Type B pancreatic cell (in vitro differentiated cells): ENCODE results near the gene CCNT1. TPM values are rescaled to one million over a fixed set of nuclear protein-coding genes. Genes with fewer than 3 reads are reported as not detected.
"Not testable (repeated sequence)": the region's sequence is repeated elsewhere in the genome, so short reads cannot be mapped to it uniquely, and the experiment has no call there.

Source experiments
- DNase-seq: peaks from one replicate; pipeline ENCODE4 v3.0.0; 2021; ENCODE audit warnings: mixed read lengths; ENCODE audit not compliant: unreplicated experiment; ENCODE audit errors: extremely low spot score
- H3K27ac Mint-ChIP-seq: 2 replicates; pipeline ENCODE4 v1.8.0; 2021; ENCODE audit warnings: mild to moderate bottlenecking, mixed read lengths
- H3K27me3 Mint-ChIP-seq: 2 replicates; pipeline ENCODE4 v1.8.0; 2021; ENCODE audit warnings: mixed read lengths
- H3K36me3 Mint-ChIP-seq: 2 replicates; pipeline ENCODE4 v1.8.0; 2021; ENCODE audit warnings: mixed read lengths
- H3K4me1 Mint-ChIP-seq: one replicate; pipeline ENCODE4 v1.8.0; 2021; ENCODE audit warnings: mixed read lengths; ENCODE audit not compliant: unreplicated experiment
- H3K4me3 Mint-ChIP-seq: 2 replicates; pipeline ENCODE4 v1.8.0; 2021; ENCODE audit warnings: mild to moderate bottlenecking, mixed read lengths
- H3K9me3 Mint-ChIP-seq: 2 replicates; pipeline ENCODE4 v1.8.0; 2021; ENCODE audit warnings: mixed read lengths
- total RNA-seq: library from RNA; stranded (reverse); gene quantifications from 2 replicates; pipeline ENCODE4 v1.2.1, GENCODE V29; 2021; ENCODE audit warnings: low replicate concordance
- TF ChIP-seq, protein P1 (sequence below): fragments of 200-600 bp; sonication (generic); conservative IDR thresholded peaks from 2 replicates; pipeline ENCODE4 v1.5.0; 2021; ENCODE audit warnings: antibody characterized with exemption, mild to moderate bottlenecking

CCNT1 gene
- total RNA-seq, 1 donor from 2014 or later: 46.9 TPM

DNA sequence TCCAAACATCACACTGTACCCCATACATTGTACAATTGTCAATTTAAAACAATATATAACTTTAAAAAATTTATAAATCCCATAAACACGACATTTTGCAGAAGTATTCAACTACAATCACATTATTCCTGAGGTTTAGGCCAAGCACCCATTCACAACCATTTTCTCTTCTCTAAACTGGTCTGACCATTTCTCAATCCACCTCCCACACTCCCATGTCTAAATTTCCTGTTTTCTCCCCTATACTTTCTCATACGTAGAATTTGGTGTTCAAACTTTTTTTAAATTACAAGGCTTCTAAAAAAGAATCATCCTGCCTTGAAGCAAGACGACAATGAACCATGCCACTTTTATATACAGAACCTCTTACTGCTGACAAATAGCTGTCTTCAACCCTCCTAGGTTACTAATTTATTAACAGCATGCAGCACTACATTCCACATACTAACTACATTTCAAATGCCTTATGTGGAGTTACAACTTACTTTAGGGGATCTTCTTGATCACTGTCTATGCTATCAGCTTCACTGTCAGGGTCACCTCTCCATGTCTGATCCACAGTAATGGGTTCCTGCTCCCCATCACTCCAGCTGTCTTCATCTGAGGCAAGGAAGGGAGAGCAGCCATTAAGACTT, 37.8 kb downstream of the CCNT1 start:
- Mint-ChIP-seq H3K27ac (peak overlapping the region; percentile 0), H3K4me3 (peak overlapping the region; percentile 99), H3K27me3 (no peaks in the 10 kb centered on the region), H3K9me3 (no peaks in the 10 kb centered on the region), H3K36me3 (peaks cover 24% of the 10 kb centered on the region), H3K4me1 (peaks cover 26% of the 10 kb centered on the region)
- TF ChIP-seq, protein P1, sequence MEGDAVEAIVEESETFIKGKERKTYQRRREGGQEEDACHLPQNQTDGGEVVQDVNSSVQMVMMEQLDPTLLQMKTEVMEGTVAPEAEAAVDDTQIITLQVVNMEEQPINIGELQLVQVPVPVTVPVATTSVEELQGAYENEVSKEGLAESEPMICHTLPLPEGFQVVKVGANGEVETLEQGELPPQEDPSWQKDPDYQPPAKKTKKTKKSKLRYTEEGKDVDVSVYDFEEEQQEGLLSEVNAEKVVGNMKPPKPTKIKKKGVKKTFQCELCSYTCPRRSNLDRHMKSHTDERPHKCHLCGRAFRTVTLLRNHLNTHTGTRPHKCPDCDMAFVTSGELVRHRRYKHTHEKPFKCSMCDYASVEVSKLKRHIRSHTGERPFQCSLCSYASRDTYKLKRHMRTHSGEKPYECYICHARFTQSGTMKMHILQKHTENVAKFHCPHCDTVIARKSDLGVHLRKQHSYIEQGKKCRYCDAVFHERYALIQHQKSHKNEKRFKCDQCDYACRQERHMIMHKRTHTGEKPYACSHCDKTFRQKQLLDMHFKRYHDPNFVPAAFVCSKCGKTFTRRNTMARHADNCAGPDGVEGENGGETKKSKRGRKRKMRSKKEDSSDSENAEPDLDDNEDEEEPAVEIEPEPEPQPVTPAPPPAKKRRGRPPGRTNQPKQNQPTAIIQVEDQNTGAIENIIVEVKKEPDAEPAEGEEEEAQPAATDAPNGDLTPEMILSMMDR: no peak
- no peak for DNase-seq

DNA sequence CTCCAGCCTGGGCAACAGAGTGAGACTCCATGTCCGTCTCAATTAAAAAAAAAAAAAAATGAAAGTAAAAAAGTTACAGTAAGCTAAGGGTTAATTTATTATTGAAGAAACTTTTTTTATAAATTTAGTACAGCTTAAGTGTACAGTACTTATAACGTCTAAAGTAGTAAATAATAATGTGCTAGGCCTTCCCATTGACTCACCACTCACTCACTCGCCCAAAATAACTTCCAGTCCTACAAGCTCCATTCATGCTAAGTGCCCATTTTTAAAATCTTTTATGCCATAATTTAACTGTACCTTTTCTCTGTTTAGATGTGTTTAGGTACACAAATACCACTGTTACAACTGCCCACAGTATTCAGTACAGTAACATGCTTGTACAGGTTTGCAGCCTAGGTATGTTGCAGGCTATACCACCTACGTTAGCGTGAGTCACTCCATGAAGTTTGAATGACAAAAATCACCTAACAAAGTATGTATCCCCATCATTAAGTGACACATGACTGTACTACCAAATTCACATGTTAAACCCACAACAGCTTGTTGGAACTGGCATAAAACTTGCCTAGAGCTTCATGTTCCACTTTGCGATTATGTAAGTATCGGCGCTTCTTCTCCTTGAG, 45.2 kb downstream of the CCNT1 start:
- TF ChIP-seq, protein P1: no peak
- Mint-ChIP-seq H3K27ac (no peak overlapping the region), H3K36me3 (peaks cover 17% of the 10 kb centered on the region), H3K27me3 (no peaks in the 10 kb centered on the region), H3K4me3 (no peak overlapping the region), H3K4me1 (no peaks in the 10 kb centered on the region), H3K9me3 (no peaks in the 10 kb centered on the region)
- DNase-seq: no peak

DNA sequence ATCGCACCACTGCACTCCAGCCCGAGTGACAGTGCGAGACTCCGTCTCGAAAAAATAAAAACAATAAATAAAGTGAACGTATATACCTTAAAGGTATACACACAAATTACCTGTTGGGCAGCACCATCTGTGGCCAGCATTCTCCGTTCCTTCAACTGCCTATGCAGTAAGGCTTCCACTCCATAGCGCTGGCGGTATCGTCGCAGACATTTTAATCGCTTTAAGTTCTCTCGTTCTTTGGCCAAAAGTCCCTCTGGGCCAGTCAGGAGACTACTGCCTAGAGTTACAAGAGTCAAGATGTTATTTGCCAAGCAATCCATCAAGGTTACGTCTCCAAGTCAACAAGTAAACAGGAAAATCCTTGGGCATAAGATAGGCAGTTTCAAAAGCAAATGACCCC, 47.5 kb downstream of the CCNT1 start:
- Mint-ChIP-seq H3K4me3 (no peak overlapping the region), H3K27ac (no peak overlapping the region), H3K4me1 (no peaks in the 10 kb centered on the region), H3K36me3 (peaks cover 17% of the 10 kb centered on the region), H3K27me3 (no peaks in the 10 kb centered on the region), H3K9me3 (no peaks in the 10 kb centered on the region)
- TF ChIP-seq, protein P1: no peak
- DNase-seq: no peak

DNA sequence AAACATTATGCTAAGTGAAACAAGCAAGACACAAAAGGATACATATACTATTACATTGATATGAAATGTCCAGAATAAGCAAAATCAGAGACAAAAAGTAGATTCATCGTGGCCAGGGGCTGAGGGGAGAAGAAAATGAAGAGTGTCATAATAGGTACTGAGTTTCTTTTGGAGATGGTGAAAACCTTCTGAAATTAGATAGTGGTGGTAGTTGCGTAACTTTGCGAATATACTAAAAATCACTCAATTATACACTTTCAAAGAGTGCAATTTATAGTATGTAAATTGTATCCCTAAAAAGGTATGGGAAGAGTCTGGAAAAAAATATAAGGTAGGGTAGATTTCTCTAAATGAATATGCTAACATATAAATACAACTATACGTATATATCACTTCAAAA, 56.6 kb downstream of the CCNT1 start:
- Mint-ChIP-seq H3K27me3 (no peaks in the 10 kb centered on the region), H3K36me3 (peaks cover 16% of the 10 kb centered on the region)

DNA sequence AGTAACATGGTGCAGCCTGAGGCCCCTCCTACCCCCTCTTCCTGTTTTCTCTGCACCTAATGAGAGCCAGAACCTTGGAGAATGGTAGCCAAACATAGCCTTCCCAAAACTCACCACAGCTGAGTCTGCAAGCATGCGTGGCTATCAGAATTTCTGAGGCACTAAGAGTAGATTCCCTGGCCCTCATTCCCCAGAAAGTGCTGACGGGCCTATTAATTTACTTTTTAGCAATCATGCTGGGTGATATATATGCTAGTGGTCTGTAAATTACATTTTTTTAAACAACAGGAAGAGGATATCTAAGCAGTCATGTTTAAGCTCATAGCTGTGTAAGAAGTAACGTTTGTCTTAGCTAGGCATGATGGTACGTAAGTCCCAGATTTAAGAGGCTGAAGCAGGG, 64.8 kb downstream of the CCNT1 start:
- H3K4me3 Mint-ChIP-seq: no peak overlapping the region
- no peaks in the 10 kb centered on the region for H3K9me3 Mint-ChIP-seq
- H3K36me3 Mint-ChIP-seq: peaks cover 27% of the 10 kb centered on the region
- no peak overlapping the region for H3K27ac Mint-ChIP-seq
- DNase-seq: no peak
- H3K27me3 Mint-ChIP-seq: no peaks in the 10 kb centered on the region
- TF ChIP-seq, protein P1: no peak
- no peaks in the 10 kb centered on the region for H3K4me1 Mint-ChIP-seq

More for the DNA sequence above, 56.6 kb downstream of the CCNT1 start:
- H3K4me1 Mint-ChIP-seq: no peaks in the 10 kb centered on the region
- no peak overlapping the region for H3K27ac Mint-ChIP-seq
- no peaks in the 10 kb centered on the region for H3K9me3 Mint-ChIP-seq
- DNase-seq: no peak
- TF ChIP-seq, protein P1: no peak
- H3K4me3 Mint-ChIP-seq: no peak overlapping the region

DNA sequence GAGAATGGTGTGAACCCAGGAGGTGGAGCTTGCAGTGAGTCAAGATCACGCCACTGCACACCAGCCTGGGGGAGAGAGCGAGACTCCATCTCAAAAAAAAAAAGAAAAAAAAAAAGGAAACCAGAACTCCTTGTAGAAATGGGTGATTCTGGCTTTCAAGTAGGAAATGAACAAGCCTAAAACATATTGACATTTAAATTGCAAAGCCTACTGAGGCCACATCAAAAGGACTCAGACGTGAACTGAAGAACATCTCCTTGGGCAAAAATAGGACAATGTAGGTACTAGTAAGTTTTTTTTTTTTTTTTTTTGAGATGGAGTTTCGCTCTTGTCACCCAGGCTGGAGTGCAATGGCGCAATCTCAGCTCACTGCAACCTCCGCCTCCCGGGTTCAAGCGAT, 71.2 kb downstream of the CCNT1 start:
- H3K27ac Mint-ChIP-seq, H3K27me3 Mint-ChIP-seq, H3K4me1 Mint-ChIP-seq, H3K4me3 Mint-ChIP-seq, H3K9me3 Mint-ChIP-seq, DNase-seq: not testable (repeated sequence)
- H3K36me3 Mint-ChIP-seq: peaks cover 24% of the 10 kb centered on the region
